ENCODE results near the gene ORM1.

ORM1 gene

GRCh38 chr9:114315723-114316363 is 7.1 kb upstream of the ORM1 start:
- H3K27ac ChIP-seq (replicated peaks) = peak overlapping the region; percentile 18
- no peak overlapping the region for H3K4me3 ChIP-seq (replicated peaks; ENCODE audit: insufficient read depth, low read length)
- peak; percentile 74 to 77 for DNase-seq (ENCODE audit: low read depth in 1 of 2, low spot score in 1 of 2)
- TF ChIP-seq, protein P1, sequence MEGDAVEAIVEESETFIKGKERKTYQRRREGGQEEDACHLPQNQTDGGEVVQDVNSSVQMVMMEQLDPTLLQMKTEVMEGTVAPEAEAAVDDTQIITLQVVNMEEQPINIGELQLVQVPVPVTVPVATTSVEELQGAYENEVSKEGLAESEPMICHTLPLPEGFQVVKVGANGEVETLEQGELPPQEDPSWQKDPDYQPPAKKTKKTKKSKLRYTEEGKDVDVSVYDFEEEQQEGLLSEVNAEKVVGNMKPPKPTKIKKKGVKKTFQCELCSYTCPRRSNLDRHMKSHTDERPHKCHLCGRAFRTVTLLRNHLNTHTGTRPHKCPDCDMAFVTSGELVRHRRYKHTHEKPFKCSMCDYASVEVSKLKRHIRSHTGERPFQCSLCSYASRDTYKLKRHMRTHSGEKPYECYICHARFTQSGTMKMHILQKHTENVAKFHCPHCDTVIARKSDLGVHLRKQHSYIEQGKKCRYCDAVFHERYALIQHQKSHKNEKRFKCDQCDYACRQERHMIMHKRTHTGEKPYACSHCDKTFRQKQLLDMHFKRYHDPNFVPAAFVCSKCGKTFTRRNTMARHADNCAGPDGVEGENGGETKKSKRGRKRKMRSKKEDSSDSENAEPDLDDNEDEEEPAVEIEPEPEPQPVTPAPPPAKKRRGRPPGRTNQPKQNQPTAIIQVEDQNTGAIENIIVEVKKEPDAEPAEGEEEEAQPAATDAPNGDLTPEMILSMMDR (IDR thresholded peaks at IDR 0.05; ENCODE audit: insufficient read depth, low read length) = no peak
- no peak for TF ChIP-seq POLR2AphosphoS5 (IDR thresholded peaks at IDR 0.05; ENCODE audit: low read depth)
- no peak for TF ChIP-seq GABPA (IDR thresholded peaks at IDR 0.05; ENCODE audit: low read depth)
- no peak for TF ChIP-seq SPI1 (IDR thresholded peaks at IDR 0.05; ENCODE audit: borderline replicate concordance, low read depth)
- TF ChIP-seq REST (IDR thresholded peaks at IDR 0.05; ENCODE audit: insufficient replicate concordance, low read depth) = no peak
- no peaks in the 10 kb centered on the region for H3K27me3 ChIP-seq (ENCODE audit: insufficient read depth, poor library complexity, severe bottlenecking)

DNA sequence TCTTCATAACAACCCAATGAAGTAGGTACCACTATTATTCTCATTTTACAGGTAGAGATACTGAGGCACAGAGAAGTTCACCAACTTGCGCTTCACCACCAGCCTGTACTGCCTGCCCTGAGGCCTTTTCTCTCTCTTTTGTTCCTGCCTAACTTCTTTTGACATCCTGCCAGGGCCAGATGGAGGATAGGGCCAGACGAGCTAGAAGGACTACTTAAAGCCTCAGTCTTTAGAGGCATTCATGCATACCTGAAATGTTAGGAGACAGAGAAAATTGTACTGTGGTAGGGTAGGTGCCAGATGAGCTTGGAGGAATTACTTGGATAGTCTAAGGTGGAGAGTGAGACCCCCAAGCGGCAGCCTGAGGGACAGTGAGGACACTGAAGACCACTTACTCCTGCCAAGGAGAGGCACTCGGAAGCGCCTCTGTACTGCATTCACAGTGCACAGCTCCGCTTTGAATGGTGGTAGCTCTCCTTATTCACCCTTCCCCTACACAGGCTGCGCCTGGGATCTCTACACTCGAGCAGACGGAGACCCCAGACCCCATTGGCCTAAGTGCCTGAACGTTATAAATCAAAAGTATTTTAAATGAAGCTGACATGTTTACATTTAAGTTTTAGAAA is 6.2 kb upstream of the ORM1 start:
- Histone ChIP-seq H3K27me3 (ENCODE audit: insufficient read depth, poor library complexity, severe bottlenecking) (no peaks in the 10 kb centered on the region), H3K4me3 (replicated peaks; ENCODE audit: insufficient read depth, low read length) (no peak overlapping the region), H3K27ac (replicated peaks) (peak overlapping the region; percentile 78)
- TF ChIP-seq, protein P1 (IDR thresholded peaks at IDR 0.05; ENCODE audit: insufficient read depth, low read length) = no peak
- TF ChIP-seq SPI1 (IDR thresholded peaks at IDR 0.05; ENCODE audit: borderline replicate concordance, low read depth) (no peak), REST (IDR thresholded peaks at IDR 0.05; ENCODE audit: insufficient replicate concordance, low read depth) (no peak), GABPA (IDR thresholded peaks at IDR 0.05; ENCODE audit: low read depth) (no peak), POLR2AphosphoS5 (IDR thresholded peaks at IDR 0.05; ENCODE audit: low read depth) (no peak)
- DNase-seq (ENCODE audit: low read depth in 1 of 2, low spot score in 1 of 2) = no peak

DNA sequence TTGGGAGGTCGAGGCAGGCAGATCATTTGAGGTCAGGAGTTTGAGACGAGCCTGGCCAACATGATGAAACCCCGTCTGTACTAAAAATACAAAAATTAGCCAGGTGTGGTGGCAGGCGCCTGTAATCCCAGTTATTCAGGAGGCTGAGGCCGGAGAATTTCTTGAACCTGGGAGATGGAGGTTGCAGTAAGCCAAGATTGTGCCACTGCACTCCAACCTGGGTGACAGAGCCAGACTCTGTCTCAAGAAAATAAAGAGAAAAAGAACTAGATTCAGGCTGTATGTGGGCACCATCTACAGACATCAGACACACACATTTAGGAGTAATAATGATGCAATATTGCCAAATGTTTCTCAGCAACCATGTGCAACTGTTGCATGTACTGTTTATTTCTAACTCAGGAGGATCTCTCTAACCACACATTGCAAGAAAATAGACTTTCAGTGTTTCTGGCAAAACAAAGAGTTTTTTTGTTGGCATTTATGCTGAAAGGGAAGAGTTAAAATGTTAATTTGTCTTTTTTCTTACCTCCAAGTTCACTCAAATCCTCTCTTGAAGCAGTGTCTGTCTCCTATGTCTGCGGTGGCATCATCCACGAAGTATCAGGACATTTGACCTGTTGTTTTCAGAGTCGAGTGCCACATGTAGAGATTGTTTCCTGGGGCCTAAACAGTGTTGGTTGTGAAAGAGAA is 5.1 kb upstream of the ORM1 start:
- no peak overlapping the region for H3K4me3 ChIP-seq (replicated peaks; ENCODE audit: insufficient read depth, low read length)
- TF ChIP-seq POLR2AphosphoS5 (IDR thresholded peaks at IDR 0.05; ENCODE audit: low read depth) = peak; percentile 37; the same call in 1 of the 2 replicates
- no peak for TF ChIP-seq SPI1 (IDR thresholded peaks at IDR 0.05; ENCODE audit: borderline replicate concordance, low read depth)
- peak; percentile 74 to 87 for DNase-seq (ENCODE audit: low read depth in 1 of 2, low spot score in 1 of 2)
- no peaks in the 10 kb centered on the region for H3K27me3 ChIP-seq (ENCODE audit: insufficient read depth, poor library complexity, severe bottlenecking)
- peak overlapping the region; percentile 78 for H3K27ac ChIP-seq (replicated peaks)

- peak overlapping the region; percentile 78 for H3K27ac ChIP-seq (replicated peaks)
- no peak for DNase-seq (ENCODE audit: low read depth in 1 of 2, low spot score in 1 of 2)
- no peaks in the 10 kb centered on the region for H3K27me3 ChIP-seq (ENCODE audit: insufficient read depth, poor library complexity, severe bottlenecking)
- H3K4me3 ChIP-seq (replicated peaks; ENCODE audit: insufficient read depth, low read length) = no peak overlapping the region
- TF ChIP-seq SPI1 (IDR thresholded peaks at IDR 0.05; ENCODE audit: borderline replicate concordance, low read depth) (no peak), POLR2AphosphoS5 (IDR thresholded peaks at IDR 0.05; ENCODE audit: low read depth) (no peak), REST (IDR thresholded peaks at IDR 0.05; ENCODE audit: insufficient replicate concordance, low read depth) (no peak)
- TF ChIP-seq, protein P1 (IDR thresholded peaks at IDR 0.05; ENCODE audit: insufficient read depth, low read length) = no peak
These were observed 4.5 kb upstream of the ORM1 start for GRCh38 chr9:114318416-114318815.

All from HL-60 (cell line).